ENCODE measurements around the gene FYTTD1. TPM values are rescaled to one million over a fixed set of nuclear protein-coding genes. Genes with fewer than 3 reads are reported as not detected.

FYTTD1 gene
- total RNA-seq, 2 donors from 2014 or later: 51.5 to 74.9 TPM

- ATAC-seq: peak; percentile 16 to 28
- DNase-seq: no peak
- intact Hi-C loops (cut with DNase I): no loop called here
Observed at GRCh38 chr3:197736010-197736490, 13.6 kb upstream of the FYTTD1 start.

- intact Hi-C loops (cut with DNase I): no loop called here
- ATAC-seq: peak; percentile 100
- peak; percentile 96 for DNase-seq
Observed at GRCh38 chr3:197736491-197737318, 13.0 kb upstream of the FYTTD1 start, which contains the start of gene RUBCN. Gene RUBCN (minus strand): TSS chr3:197736904. CDS start chr3:197736719, 185 bp downstream.

DNA sequence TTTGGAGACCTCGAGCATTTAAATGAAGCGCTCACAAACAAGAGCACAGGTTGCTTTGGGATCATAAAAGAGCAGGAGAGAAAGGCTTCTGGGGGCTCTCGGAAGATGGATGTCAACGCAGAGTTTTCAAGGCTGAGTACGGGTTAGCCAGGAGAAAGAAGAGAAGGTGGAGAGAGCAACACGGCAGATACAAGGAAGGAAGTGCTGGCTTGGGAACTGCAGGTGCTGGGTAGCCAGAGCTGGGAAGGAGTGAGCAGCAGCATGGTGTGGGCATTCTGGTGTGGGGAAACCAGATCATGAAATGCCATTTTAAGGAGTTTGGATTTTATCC is 12.4 kb upstream of the FYTTD1 start:
- intact Hi-C loops (cut with DNase I): no loop called here
- ATAC-seq: no peak
- DNase-seq: no peak

- DNase-seq (no peak), ATAC-seq (no peak)
- intact Hi-C loops (cut with DNase I): no loop called here
Observed at GRCh38 chr3:197737749-197738462, 11.8 kb upstream of the FYTTD1 start.

- ATAC-seq: no peak
- no peak for DNase-seq
- intact Hi-C loops (cut with DNase I): no loop called here
Observed at GRCh38 chr3:197742787-197743186, 6.9 kb upstream of the FYTTD1 start.

GRCh38 chr3:197746209-197746608 is 3.5 kb upstream of the FYTTD1 start:
- ATAC-seq: no peak
- no peak for DNase-seq
- intact Hi-C loops (cut with DNase I): no loop called here

- intact Hi-C loops (cut with DNase I): no loop called here
- DNase-seq (peak; percentile 22), ATAC-seq (no peak)
Observed at GRCh38 chr3:197746801-197747237, 2.9 kb upstream of the FYTTD1 start.

DNA sequence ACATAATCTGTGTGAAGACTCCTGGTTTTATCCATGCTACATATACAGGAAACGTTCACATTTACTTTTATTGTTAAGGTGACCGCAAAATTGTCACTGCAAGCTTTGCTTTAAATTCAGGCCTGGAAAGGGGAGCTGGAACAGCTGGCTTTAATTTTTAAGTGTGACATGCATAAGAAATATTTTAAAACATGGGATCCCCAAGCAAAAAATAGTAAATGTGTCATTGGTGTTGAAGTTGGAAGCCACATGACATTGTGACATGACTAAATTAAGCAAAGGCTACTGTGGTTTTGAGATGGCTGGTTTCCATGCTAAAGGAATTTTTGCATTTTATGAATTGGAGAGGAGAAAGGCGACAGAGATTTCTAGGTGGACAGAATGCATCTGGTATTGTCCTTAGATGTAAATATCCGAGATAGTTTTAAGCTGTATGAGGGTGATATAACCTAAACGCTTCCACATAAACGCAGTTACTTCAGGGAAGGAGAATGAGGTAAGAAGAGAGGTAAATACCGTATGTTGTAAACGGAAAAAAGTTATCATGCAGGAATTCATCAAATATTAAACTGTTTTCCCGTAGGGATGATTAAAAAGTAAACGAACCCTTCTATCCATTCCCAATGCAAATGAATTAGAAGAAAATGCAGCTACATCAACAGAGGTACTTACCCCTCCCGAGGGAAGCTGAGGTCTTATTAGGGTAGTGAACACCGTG is 927 bp upstream of the FYTTD1 start:
- ATAC-seq: no peak
- intact Hi-C loops (cut with DNase I): loop anchor here in 1 of 2 donors (2.0 kb wide), 1 partner anchor 36 kb away; no protein-coding TSS in a partner anchor
- no peak for DNase-seq

- peak; percentile 23 to 40 for ATAC-seq
- intact Hi-C loops (cut with DNase I): loop anchor here in 1 of 2 donors (2.0 kb wide), 1 partner anchor 36 kb away; no protein-coding TSS in a partner anchor
- DNase-seq: no peak
Observed at GRCh38 chr3:197749315-197749600, 425 bp upstream of the FYTTD1 start.

- intact Hi-C loops (cut with DNase I): no loop called here
- ATAC-seq (peak; percentile 75 to 79), DNase-seq (peak; percentile 78)
Observed at GRCh38 chr3:197750396-197750831, 731 bp downstream of the FYTTD1 start.

DNA sequence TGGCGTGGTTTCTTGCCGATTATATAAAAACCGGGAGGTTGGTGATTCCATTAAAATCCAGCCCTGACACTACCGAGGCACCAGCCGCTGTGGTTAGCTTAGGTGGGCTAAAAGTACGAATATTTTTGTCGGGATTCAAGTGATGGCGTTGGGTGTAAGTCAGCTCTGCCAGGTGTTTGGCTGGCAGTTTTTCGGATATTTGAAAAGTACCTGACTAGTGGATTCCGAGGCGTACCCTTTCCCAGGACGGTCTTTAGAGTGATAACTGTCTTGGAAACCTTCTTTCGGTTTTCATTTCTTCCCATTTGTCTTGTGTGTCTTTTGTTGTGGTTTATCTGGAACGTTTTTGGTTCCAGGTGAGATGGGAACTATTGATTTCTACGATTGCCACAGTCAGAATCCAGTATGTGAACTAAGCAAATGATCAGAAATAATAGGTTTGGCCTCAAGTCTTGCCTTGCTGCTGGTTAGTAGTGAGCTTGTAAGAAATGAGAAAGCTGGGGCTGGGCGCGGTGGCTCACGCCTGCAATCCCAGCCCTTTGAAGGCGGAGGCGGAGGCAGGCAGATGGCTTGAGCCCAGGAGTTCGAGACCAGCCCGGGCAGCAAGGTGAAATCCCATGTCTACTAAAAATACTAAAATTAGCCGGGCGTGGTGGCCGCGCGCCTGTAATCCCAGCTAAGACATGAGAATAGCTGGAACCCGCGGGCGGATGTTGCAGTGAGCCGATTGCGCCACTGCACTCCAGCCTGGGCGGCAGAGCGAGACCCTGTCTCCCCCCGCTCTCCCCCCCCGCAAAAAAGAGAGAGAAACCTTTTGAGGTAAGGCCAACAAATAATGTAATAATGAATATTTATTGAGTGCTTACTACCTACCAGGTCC is 1.4 kb downstream of the FYTTD1 start:
- intact Hi-C loops (cut with DNase I): no loop called here
- DNase-seq (peak; percentile 75), ATAC-seq (peak; percentile 2 to 7)

DNA sequence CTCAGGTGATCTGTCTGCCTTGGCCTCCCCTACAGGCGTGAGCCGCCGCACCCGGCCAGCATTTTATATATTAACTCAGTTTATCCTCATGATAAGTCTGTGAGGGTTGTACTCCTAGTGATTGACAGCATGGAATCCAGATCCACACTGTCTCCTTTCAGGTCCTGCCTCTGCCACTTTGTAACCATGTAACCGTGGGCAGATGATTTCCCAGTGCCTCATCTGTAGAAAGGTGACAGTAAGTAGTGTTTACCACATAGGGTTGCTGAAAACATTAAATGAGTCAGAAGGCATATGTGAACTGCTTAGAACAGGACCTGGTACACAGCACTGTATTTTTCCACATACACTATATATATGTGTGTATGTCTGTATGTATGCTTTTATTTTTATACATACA is 2.4 kb downstream of the FYTTD1 start:
- no peak for ATAC-seq
- DNase-seq: no peak
- intact Hi-C loops (cut with DNase I): no loop called here

DNA sequence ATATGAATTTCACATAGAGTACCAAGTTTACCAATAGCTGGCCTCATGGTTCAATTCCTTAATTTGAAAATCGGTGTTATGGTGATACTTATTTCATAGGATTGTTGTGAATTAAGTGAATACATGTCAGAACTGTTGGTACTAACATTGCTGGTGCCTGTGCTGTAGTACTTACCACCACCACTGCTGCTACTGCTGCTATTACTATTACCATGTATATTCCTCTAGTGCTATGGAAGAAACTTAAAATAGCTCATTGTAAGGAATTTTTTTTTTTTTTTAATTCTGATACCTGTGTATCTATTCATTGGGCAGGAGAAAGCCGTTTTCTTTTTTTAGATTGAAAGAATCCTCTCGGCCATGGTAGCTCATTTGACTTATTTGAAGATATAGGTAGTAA is 3.6 kb downstream of the FYTTD1 start:
- ATAC-seq (no peak), DNase-seq (no peak)
- intact Hi-C loops (cut with DNase I): no loop called here

DNA sequence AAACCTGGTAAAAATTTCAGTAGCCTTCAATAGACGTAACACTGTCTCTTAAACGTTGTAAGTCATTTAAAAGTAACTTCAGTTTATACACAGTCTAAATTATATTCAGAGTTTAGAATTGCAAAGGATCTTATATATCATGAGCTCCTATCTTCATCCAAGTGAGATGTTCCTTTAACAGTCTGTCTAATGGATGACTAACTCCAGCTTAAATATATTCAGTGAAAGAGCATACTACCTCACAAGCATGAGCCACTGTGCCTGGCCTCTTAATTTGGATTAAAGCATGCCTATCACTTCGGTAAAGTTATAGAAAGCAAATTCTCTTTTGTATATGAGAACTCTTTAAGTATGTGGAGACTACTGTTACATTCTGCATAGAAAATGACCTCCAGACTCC is 7.0 kb downstream of the FYTTD1 start:
- intact Hi-C loops (cut with DNase I): no loop called here
- no peak for ATAC-seq
- no peak for DNase-seq

GRCh38 chr3:197758512-197758911 is 8.8 kb downstream of the FYTTD1 start:
- DNase-seq (no peak), ATAC-seq (no peak)
- intact Hi-C loops (cut with DNase I): no loop called here

DNA sequence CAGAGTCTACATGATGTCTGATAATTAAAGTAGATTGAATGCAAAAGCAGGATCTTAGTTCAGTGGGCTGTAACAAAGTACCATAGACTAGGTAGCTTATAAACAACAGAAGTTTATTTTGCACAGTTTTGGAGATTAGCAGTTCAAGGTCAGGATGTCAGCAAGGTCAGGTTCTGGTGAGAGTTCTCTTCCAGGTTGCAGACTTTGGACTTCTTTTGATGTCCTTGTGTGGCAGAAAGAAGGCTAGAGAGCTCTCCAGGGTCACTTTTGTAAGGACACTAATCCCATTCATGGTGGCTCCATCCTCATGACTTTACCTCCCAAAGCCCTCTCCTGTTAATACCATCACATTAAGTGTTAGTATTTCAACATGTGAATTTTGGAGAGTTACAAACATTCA is 12.1 kb downstream of the FYTTD1 start:
- DNase-seq: no peak
- intact Hi-C loops (cut with DNase I): no loop called here
- ATAC-seq: no peak

DNA sequence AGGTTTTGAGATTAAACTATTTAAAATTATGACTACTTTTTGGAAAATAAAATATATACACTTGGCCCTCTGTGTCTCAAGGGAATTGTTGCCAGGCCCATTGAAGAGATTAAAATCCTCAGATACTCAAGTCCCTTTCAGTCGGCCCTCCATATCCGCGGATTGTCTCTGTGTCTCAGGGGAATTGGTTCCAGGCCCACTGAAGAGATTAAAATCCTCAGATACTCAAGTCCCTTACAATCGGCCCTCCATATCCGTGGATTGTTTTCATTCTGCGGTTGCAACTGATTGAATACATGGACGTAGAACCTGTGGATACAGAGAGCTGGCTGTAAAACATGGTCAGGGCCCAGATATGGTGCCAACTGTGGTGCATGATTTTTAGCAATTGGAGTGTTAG is 25.6 kb downstream of the FYTTD1 start:
- intact Hi-C loops (cut with DNase I): no loop called here
- no peak for DNase-seq
- no peak for ATAC-seq

DNA sequence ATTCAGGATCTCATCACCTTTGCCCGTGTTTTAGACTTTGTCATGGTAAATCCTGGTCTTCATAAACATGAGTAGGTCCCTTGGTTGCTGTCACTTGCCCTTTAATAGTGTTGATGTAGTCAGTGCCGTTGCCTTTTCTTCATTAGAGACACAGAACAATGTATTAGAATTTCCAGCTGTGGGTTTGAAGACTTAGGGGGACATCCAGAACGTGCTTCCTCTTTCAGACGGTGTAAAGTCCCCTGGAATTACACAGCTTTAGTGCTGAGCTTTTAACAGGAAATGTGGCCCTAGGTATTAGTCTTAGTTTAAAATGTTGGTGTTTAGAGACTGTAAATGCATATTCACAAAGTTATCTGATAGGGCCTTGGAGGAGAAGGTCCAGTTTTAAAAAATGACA is 32.5 kb downstream of the FYTTD1 start:
- intact Hi-C loops (cut with DNase I): no loop called here
- DNase-seq (no peak), ATAC-seq (no peak)

DNA sequence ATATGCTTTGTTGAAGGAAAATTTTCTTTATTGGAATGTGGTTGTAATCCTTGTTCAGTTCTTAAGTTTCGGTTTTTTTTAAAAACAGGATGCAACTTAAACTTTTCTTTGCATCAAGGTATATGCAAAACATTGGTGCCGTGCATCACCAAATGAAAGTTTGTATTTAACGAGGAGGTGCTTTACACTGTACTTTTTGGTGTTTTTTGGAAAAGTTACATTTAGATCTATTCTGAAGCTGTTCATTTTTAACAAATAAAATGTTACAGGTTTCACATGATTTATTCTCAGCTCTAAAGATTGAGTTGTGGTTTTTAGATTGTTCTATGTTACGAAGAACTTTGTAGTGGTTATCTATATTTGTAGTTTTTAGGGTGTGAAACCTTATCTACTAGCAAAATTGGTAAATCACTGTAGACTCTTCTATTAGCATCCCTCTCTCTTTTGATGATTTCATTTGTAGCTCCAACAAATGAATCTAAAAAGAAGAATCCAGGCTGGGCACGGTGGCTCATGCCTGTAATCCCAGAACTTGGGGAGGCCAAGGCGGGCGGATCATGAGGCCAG is 34.4 kb downstream of the FYTTD1 start:
- no peak for ATAC-seq
- intact Hi-C loops (cut with DNase I): no loop called here
- no peak for DNase-seq
